ENCODE data around the gene UHMK1.

GRCh38 chr1:162565460-162565859, 67.8 kb downstream of the UHMK1 start:
- TF ChIP-seq MAX (IDR thresholded peaks at IDR 0.05) (no peak), POLR2A (IDR thresholded peaks at IDR 0.05; ENCODE audit: borderline replicate concordance, extremely low read depth, insufficient read depth, insufficient read length) (no peak), YY1 (IDR thresholded peaks at IDR 0.05; ENCODE audit: extremely low read depth, insufficient replicate concordance, low read depth, low read length) (no peak), CEBPB (IDR thresholded peaks at IDR 0.05; ENCODE audit: low read depth) (no peak), ATF3 (IDR thresholded peaks at IDR 0.05) (no peak), SIN3A (IDR thresholded peaks at IDR 0.05; ENCODE audit: low read depth) (no peak), POLR2AphosphoS5 (IDR thresholded peaks at IDR 0.05; ENCODE audit: low read depth, low read length) (no peak), REST (IDR thresholded peaks at IDR 0.05; ENCODE audit: low read depth) (no peak), EZH2phosphoT487 (IDR thresholded peaks at IDR 0.05; ENCODE audit: borderline replicate concordance) (no peak)
- TF ChIP-seq, protein P1, sequence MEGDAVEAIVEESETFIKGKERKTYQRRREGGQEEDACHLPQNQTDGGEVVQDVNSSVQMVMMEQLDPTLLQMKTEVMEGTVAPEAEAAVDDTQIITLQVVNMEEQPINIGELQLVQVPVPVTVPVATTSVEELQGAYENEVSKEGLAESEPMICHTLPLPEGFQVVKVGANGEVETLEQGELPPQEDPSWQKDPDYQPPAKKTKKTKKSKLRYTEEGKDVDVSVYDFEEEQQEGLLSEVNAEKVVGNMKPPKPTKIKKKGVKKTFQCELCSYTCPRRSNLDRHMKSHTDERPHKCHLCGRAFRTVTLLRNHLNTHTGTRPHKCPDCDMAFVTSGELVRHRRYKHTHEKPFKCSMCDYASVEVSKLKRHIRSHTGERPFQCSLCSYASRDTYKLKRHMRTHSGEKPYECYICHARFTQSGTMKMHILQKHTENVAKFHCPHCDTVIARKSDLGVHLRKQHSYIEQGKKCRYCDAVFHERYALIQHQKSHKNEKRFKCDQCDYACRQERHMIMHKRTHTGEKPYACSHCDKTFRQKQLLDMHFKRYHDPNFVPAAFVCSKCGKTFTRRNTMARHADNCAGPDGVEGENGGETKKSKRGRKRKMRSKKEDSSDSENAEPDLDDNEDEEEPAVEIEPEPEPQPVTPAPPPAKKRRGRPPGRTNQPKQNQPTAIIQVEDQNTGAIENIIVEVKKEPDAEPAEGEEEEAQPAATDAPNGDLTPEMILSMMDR (IDR thresholded peaks at IDR 0.05 in 2 of 3, conservative IDR thresholded peaks at IDR 0.05 in 1 of 3; ENCODE audit: borderline replicate concordance in 1 of 3, insufficient read depth in 1 of 3, low read depth in 2 of 3, low read length in 2 of 3): no peak

All from HCT116 (cell line).